H1 (cell line): ENCODE measurements around the gene PPP2R2C. TPM values are rescaled to one million over a fixed set of nuclear protein-coding genes. Genes with fewer than 3 reads are reported as not detected.

ENCODE experiments used
- CTCF ChIA-PET: fragments of 300-600 bp; sonication (Branson Sonifier 250); formaldehyde crosslinking; loops from one replicate; lab custom pipeline; 2021; ENCODE audit not compliant: partially characterized antibody; lab: Charles Lee
- POLR2A ChIA-PET: fragments of 300-600 bp; sonication (Branson Sonifier 250); formaldehyde crosslinking; loops from one replicate; lab custom pipeline; 2021; ENCODE audit warnings: inconsistent platforms; ENCODE audit not compliant: partially characterized antibody; lab: Charles Lee
- DNase-seq, 2 experiments: peaks; one replicate each; pipeline versions ENCODE4 v3.0.0 to v3.0.0-alpha.2; 2010 to 2022; ENCODE audit warnings: low spot score in 2 of 2, low read depth in 1 of 2, mixed read lengths in 1 of 2
- FAIRE-seq: peaks from 2 replicates; lab custom pipeline; 2011; peaks lifted over from hg19 to GRCh38; lab: Jason Lieb, UNC
- H2AFZ ChIP-seq: 2 replicates; pipeline ENCODE4 v1.8.1; 2012; ENCODE audit warnings: low read length, inconsistent platforms
- H2AK5ac ChIP-seq: 2 replicates; pipeline ENCODE4 v1.6.1; 2013; ENCODE audit warnings: low read depth, low read length
- H2BK120ac ChIP-seq: replicated peaks from 2 replicates; pipeline ENCODE3; 2013; ENCODE audit warnings: low read depth, low read length, inconsistent platforms
- H2BK12ac ChIP-seq: 2 replicates; pipeline ENCODE4 v1.6.1; 2013; ENCODE audit warnings: low read depth, low read length
- H2BK15ac ChIP-seq: 2 replicates; pipeline ENCODE4 v1.6.1; 2013; ENCODE audit warnings: low read length
- H2BK20ac ChIP-seq: 2 replicates; pipeline ENCODE4 v1.6.1; 2013; ENCODE audit warnings: low read length
- H2BK5ac ChIP-seq: 2 replicates; pipeline ENCODE4 v1.6.1; 2013; ENCODE audit warnings: low read depth, low read length
- H3K14ac ChIP-seq: 2 replicates; pipeline ENCODE4 v1.6.1; 2013; ENCODE audit warnings: inconsistent platforms; ENCODE audit not compliant: insufficient read length
- H3K18ac ChIP-seq: 2 replicates; pipeline ENCODE4 v1.6.1; 2013; ENCODE audit warnings: low read length; ENCODE audit errors: extremely low read depth
- H3K23ac ChIP-seq: 2 replicates; pipeline ENCODE4 v1.6.1; 2013; ENCODE audit warnings: inconsistent platforms; ENCODE audit not compliant: insufficient read length
- H3K23me2 ChIP-seq: 2 replicates; pipeline ENCODE4 v1.6.1; 2013; ENCODE audit warnings: low read depth, low read length
- H3K27ac ChIP-seq: 2 replicates; pipeline ENCODE4 v1.6.1; 2011; ENCODE audit warnings: low read depth, low read length, inconsistent platforms
- H3K27me3 ChIP-seq, 4 experiments: replicated peaks in 1 of 4; 1 replicate in 1 of 4; 2 replicates in 3 of 4; pipeline versions ENCODE4 v1.6.1 to v1.8.1; 2011 to 2013; ENCODE audit warnings: low read length in 3 of 4, mild to moderate bottlenecking in 3 of 4, inconsistent platforms in 2 of 4, mixed read lengths in 2 of 4, moderate library complexity in 1 of 4; ENCODE audit not compliant: control insufficient read depth in 3 of 4, insufficient read depth in 3 of 4; ENCODE audit errors: extremely low read depth in 1 of 4
- H3K36me3 ChIP-seq, 4 experiments: 2 replicates each; pipeline versions ENCODE4 v1.6.1 to v1.8.1; 2011 to 2013; ENCODE audit warnings: mild to moderate bottlenecking in 4 of 4, low read length in 3 of 4, moderate library complexity in 2 of 4, control low read depth in 1 of 4, inconsistent platforms in 1 of 4; ENCODE audit not compliant: insufficient read depth in 4 of 4, control insufficient read depth in 2 of 4
- H3K4ac ChIP-seq: replicated peaks from 2 replicates; pipeline ENCODE3; 2013; ENCODE audit warnings: low read length, low read depth, mixed read lengths, inconsistent platforms; ENCODE audit not compliant: insufficient read length
- H3K4me1 ChIP-seq, 4 experiments: replicated peaks in 1 of 4; 1 replicate in 1 of 4; 2 replicates in 3 of 4; pipeline versions ENCODE4 v1.6.1 to v1.8.1; 2011 to 2013; ENCODE audit warnings: low read length in 3 of 4, inconsistent platforms in 2 of 4, mixed read lengths in 1 of 4; ENCODE audit not compliant: insufficient read depth in 4 of 4, control insufficient read depth in 3 of 4
- H3K4me2 ChIP-seq, 2 experiments: 2 replicates each; pipeline versions ENCODE4 v1.6.1 to v1.8.1; 2011 to 2013; ENCODE audit warnings: low read depth in 2 of 2, low read length in 2 of 2, control low read depth in 1 of 2, inconsistent platforms in 1 of 2, mild to moderate bottlenecking in 1 of 2; ENCODE audit not compliant: insufficient read depth in 1 of 2
- H3K4me3 ChIP-seq, 4 experiments: fragments of 200-600, 300-600 bp in 1 of 4; sonication (generic), shearing (Covaris generic), sonication (Bioruptor Twin) in 1 of 4; 2 replicates each; pipeline versions ENCODE4 v1.5.1 to v1.8.1; 2011 to 2016; ENCODE audit warnings: low read length in 4 of 4, low read depth in 3 of 4, control low read depth in 2 of 4, inconsistent platforms in 2 of 4, mild to moderate bottlenecking in 2 of 4, mixed read lengths in 1 of 4, moderate library complexity in 1 of 4; ENCODE audit not compliant: insufficient read depth in 2 of 4; ENCODE audit errors: extremely low read depth in 1 of 4
- H3K56ac ChIP-seq: replicated peaks from 2 replicates; pipeline ENCODE3; 2013; ENCODE audit warnings: low read depth, mild to moderate bottlenecking, mixed read lengths, low read length, inconsistent platforms; ENCODE audit not compliant: insufficient read length
- H3K79me1 ChIP-seq: 2 replicates; pipeline ENCODE4 v1.6.1; 2013; ENCODE audit warnings: low read depth, low read length, control low read depth
- H3K79me2 ChIP-seq, 2 experiments: 2 replicates each; pipeline versions ENCODE4 v1.6.1 to v1.8.1; 2012 to 2013; ENCODE audit warnings: low read length in 2 of 2, mild to moderate bottlenecking in 2 of 2, inconsistent platforms in 1 of 2; ENCODE audit not compliant: insufficient read depth in 2 of 2, control insufficient read depth in 1 of 2
- H3K9ac ChIP-seq, 4 experiments: replicated peaks in 1 of 4; 1 replicate in 1 of 4; 2 replicates in 3 of 4; pipeline versions ENCODE4 v1.6.1 to v1.8.1; 2011 to 2013; ENCODE audit warnings: low read depth in 3 of 4, low read length in 3 of 4, control low read depth in 2 of 4, mild to moderate bottlenecking in 2 of 4, moderate library complexity in 2 of 4, inconsistent platforms in 1 of 4; ENCODE audit errors: extremely low read depth in 1 of 4
- H3K9me3 ChIP-seq, 2 experiments: 2 replicates each; pipeline versions ENCODE4 v1.6.1 to v1.8.1; 2012 to 2013; ENCODE audit warnings: mild to moderate bottlenecking in 2 of 2, moderate library complexity in 2 of 2, control low read depth in 1 of 2, inconsistent platforms in 1 of 2, low read depth in 1 of 2, low read length in 1 of 2, mixed read lengths in 1 of 2; ENCODE audit not compliant: insufficient read depth in 2 of 2
- H4K20me1 ChIP-seq, 2 experiments: replicated peaks in 1 of 2; 2 replicates each; pipeline versions ENCODE3 to v1.8.1; 2011 to 2013; ENCODE audit warnings: inconsistent platforms in 2 of 2, low read length in 2 of 2, mild to moderate bottlenecking in 1 of 2; ENCODE audit not compliant: insufficient read depth in 2 of 2, control insufficient read depth in 1 of 2
- H4K5ac ChIP-seq: 2 replicates; pipeline ENCODE4 v1.6.1; 2013; ENCODE audit warnings: low read length, low read depth, mixed read lengths, inconsistent platforms; ENCODE audit not compliant: insufficient read length
- H4K8ac ChIP-seq: 2 replicates; pipeline ENCODE4 v1.8.0; 2013; ENCODE audit warnings: mild to moderate bottlenecking, moderate library complexity, low read length, inconsistent platforms; ENCODE audit not compliant: insufficient read depth; ENCODE audit errors: extremely low read depth
- H4K91ac ChIP-seq: replicated peaks from 2 replicates; pipeline ENCODE3; 2013; ENCODE audit warnings: low read length, mixed read lengths, inconsistent platforms; ENCODE audit not compliant: insufficient read length
- ASH2L ChIP-seq: fragments of 200-600, 300-600 bp; sonication (generic); IDR thresholded peaks from one replicate; pipeline ENCODE4 v1.7.1; 2017; ENCODE audit warnings: low read length
- NANOG ChIP-seq: IDR thresholded peaks from 2 replicates; pipeline ENCODE4 v1.6.1; 2011; ENCODE audit warnings: low read length, low read depth, mild to moderate bottlenecking, inconsistent platforms; ENCODE audit not compliant: insufficient read depth, poor library complexity, severe bottlenecking
- RAD21 ChIP-seq, 2 experiments: IDR thresholded peaks in 1 of 2; conservative IDR thresholded peaks in 1 of 2; 2 replicates each; pipeline ENCODE4 v1.6.1; 2011; ENCODE audit warnings: low read depth in 2 of 2, low read length in 2 of 2, improper control_type of control experiment in 1 of 2, inconsistent platforms in 1 of 2, mild to moderate bottlenecking in 1 of 2, moderate library complexity in 1 of 2
- RFX5 ChIP-seq: IDR thresholded peaks from 2 replicates; pipeline ENCODE4 v1.6.1; 2011; ENCODE audit warnings: low read depth, low read length, improper control_type of control experiment, borderline replicate concordance
- RXRA ChIP-seq: IDR thresholded peaks from 2 replicates; pipeline ENCODE4 v1.6.1; 2011; ENCODE audit warnings: low read depth, mild to moderate bottlenecking, low read length, moderate library complexity; ENCODE audit not compliant: insufficient read depth
- SIRT6 ChIP-seq: IDR thresholded peaks from one replicate; pipeline ENCODE4 v1.7.1; 2012; ENCODE audit warnings: low read length, inconsistent platforms
- TBP ChIP-seq: IDR thresholded peaks from 2 replicates; pipeline ENCODE4 v1.6.1; 2011; ENCODE audit warnings: low read depth, low read length, improper control_type of control experiment
- YY1 ChIP-seq: IDR thresholded peaks from 2 replicates; pipeline ENCODE4 v1.6.1; 2011; ENCODE audit warnings: low read depth, mild to moderate bottlenecking, low read length
- WGBS, 2 experiments: shearing (Covaris generic) in 1 of 2; methylation state at CpG; one replicate each; pipeline versions ENCODE4 v1.1.6 to v1.1.7; 2013 to 2015; ENCODE audit warnings: low lambda C conversion rate in 2 of 2, mixed read lengths in 2 of 2, inconsistent platforms in 1 of 2, low coverage in 1 of 2, missing lambda C conversion rate in 1 of 2; ENCODE audit not compliant: insufficient replicate concordance in 2 of 2, insufficient coverage in 1 of 2, insufficient read length in 1 of 2; ENCODE audit errors: extremely low coverage in 1 of 2, missing lambda C conversion rate in 1 of 2; 5-methylcytosine and 5-hydroxymethylcytosine counted together
- polyA plus RNA-seq, 7 experiments: library from polyadenylated mRNA; depleted of rRNA in 3 of 7; stranded (reverse) in 5 of 7; unstranded in 2 of 7; fragments of >200 nt in 5 of 7; fragments of 200-250 nt in 2 of 7; gene quantifications; 1 replicate in 5 of 7; 2 replicates in 1 of 7; 4 replicates in 1 of 7; pipeline versions ENCODE4 v1.2.1 to v1.2.3, GENCODE V29; 2011 to 2013; ENCODE audit warnings: missing spikeins in 2 of 7, mixed read lengths in 2 of 7
- total RNA-seq: library from RNA; stranded (reverse); fragmentation: NEBNext Ultra II Directional; extraction: Animal tissue kit (Norgen Biotek cat#: 25700); gene quantifications from 2 replicates; pipeline ENCODE4 v1.2.1, GENCODE V29; 2021

The PPP2R2C gene
- total and polyA plus RNA-seq, 2 of the 8 experiments (the other 6 are each of a cell fraction or from before 2014, with no cell fraction given) = 6.4 TPM

DNA sequence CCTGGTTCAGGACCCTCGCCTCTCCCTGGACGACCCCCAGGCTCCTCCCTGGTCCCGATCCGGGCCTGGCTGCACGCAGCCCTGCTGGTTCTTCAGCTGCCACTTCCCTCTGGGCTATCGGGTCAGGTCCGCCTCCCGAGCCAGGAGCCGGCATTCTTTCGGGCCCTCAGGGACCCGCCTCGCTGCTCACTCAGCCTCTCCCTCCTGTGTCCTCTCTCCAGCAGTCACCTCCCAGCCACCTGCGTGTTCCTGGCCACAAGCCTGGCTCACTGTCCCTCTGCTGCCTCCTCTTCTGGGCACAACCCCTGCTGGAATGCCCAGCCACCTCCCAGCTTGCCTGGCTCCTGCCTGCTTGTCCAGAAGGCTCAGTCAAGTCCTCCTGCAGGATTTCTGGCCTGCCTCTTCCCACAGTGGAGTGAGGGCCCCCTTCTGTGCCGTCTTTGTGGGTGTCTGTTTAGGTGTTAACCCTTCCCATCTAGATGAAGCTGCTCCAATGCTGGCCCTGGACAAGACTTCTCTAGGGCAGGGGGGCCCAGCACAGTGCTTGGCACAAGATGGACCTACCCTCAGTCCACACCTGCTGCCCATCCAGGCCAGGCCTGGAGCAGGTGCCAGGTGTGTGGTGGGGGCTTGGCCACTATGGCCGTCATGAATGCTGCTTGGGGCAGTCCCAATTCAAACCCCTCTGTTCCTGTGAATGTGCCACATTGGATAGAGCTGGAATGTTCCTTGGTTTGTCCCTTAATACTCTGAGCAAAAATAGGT lies 200.5 kb downstream of the PPP2R2C start:
- no peak overlapping the region for H3K4me2 ChIP-seq
- no peak for TF ChIP-seq RAD21 (IDR thresholded peaks at IDR 0.05 in 1 of 2, conservative IDR thresholded peaks at IDR 0.05 in 1 of 2; ENCODE audit: low read depth in 2 of 2, low read length in 2 of 2)
- TF ChIP-seq ASH2L = no peak
- no peak for TF ChIP-seq RFX5
- TF ChIP-seq YY1 = no peak
- TF ChIP-seq RXRA = no peak
- no peak for TF ChIP-seq NANOG
- no peak for TF ChIP-seq TBP
- TF ChIP-seq SIRT6 = no peak
- FAIRE-seq = no peak

More for the DNA sequence above, 200.5 kb downstream of the PPP2R2C start:
- H3K23ac ChIP-seq = no peak overlapping the region
- no peak overlapping the region for H4K5ac ChIP-seq
- no peaks in the 10 kb centered on the region for H3K36me3 ChIP-seq
- H3K27me3 ChIP-seq = peaks cover 0 to 4% (median 0%) of the 10 kb centered on the region in 4 experiments; a peak in 1 of 7 replicates
- no peak overlapping the region for H3K18ac ChIP-seq
- DNase-seq = no peak
- H3K4ac ChIP-seq = no peak overlapping the region
- H3K79me1 ChIP-seq = 0 out of 2 replicates have a peak, but pooled peaks cover 2% of the 10 kb centered on the region
- H3K9ac ChIP-seq = no peak overlapping the region
- H2AK5ac ChIP-seq = no peak overlapping the region
- peak overlapping the region; percentile 69 for H4K8ac ChIP-seq
- peaks cover 4 to 22% (median 11%) of the 10 kb centered on the region in 4 experiments for H3K4me1 ChIP-seq
- H2BK12ac ChIP-seq = no peak overlapping the region
- peaks cover 6% of the 10 kb centered on the region; the same call in 1 of the 2 replicates for H3K23me2 ChIP-seq
- H2BK120ac ChIP-seq = no peak overlapping the region
- ChIA-PET CTCF (interaction anchor here (0.6 to 37.7 kb wide), 5 partner anchors 13 to 1861 kb away, joined by 3 to 908 read pairs (median 4); no protein-coding TSS in a partner anchor), POLR2A (interaction anchor here (0.8 to 1.4 kb wide), 2 partner anchors 15 to 55 kb away, joined by 3 to 4 read pairs; no protein-coding TSS in a partner anchor)
- H4K91ac ChIP-seq = no peak overlapping the region
- peaks cover 4 to 14% of the 10 kb centered on the region in 2 experiments for H4K20me1 ChIP-seq
- no peak overlapping the region for H2BK5ac ChIP-seq
- H3K9me3 ChIP-seq = no peaks in the 10 kb centered on the region
- H3K27ac ChIP-seq = no peak overlapping the region
- no peak overlapping the region for H3K14ac ChIP-seq
- no peak overlapping the region for H2BK20ac ChIP-seq
- no peak overlapping the region for H2AFZ ChIP-seq
- H2BK15ac ChIP-seq = no peak overlapping the region
- H3K79me2 ChIP-seq = peaks cover 0 to 6% of the 10 kb centered on the region in 2 experiments; a peak in 1 of 4 replicates
- 95% methylated on average over 15 of the region's 15 CpGs; no CpG with 5 or more reads in 1 of the 2 experiments for WGBS, 2 experiments
- H3K56ac ChIP-seq = no peak overlapping the region
- no peak overlapping the region for H3K4me3 ChIP-seq
